NCI-H1092 treated with DMSO at 0.1 percent for 48 hours (cell line): Measurements from ENCODE around the gene SPAG5.
"Not testable (repeated sequence)": the region's sequence is repeated elsewhere in the genome, so short reads cannot be mapped to it uniquely, and the experiment has no call there.

ENCODE experiments used
- DNase-seq: peaks from one replicate; lab custom pipeline; 2025; lab: John Stamatoyannopoulos, UW

SPAG5 gene

GRCh38 chr17:28604031-28604430 is 5.2 kb upstream of the SPAG5 start:
- DNase-seq: not testable (repeated sequence)

GRCh38 chr17:28599311-28600184 is 723 bp upstream of the SPAG5 start:
- DNase-seq: peak; percentile 70

- peak; percentile 33 for DNase-seq
Measured at GRCh38 chr17:28598389-28598788, 436 bp downstream of the SPAG5 start.

- no peak for DNase-seq
Measured at GRCh38 chr17:28597606-28598383, 1.0 kb downstream of the SPAG5 start.

- DNase-seq: no peak
Measured at GRCh38 chr17:28592260-28592659, 6.6 kb downstream of the SPAG5 start.

- no peak for DNase-seq
Measured at GRCh38 chr17:28585851-28586250, 13.0 kb downstream of the SPAG5 start.

GRCh38 chr17:28584434-28584833 is 14.4 kb downstream of the SPAG5 start:
- no peak for DNase-seq

- DNase-seq: no peak
Measured at GRCh38 chr17:28582513-28582912, 16.3 kb downstream of the SPAG5 start.

- no peak for DNase-seq
Measured at GRCh38 chr17:28580959-28581358, 17.9 kb downstream of the SPAG5 start.

GRCh38 chr17:28579526-28579925 is 19.3 kb downstream of the SPAG5 start:
- no peak for DNase-seq

GRCh38 chr17:28578246-28579195 is 20.3 kb downstream of the SPAG5 start:
- no peak for DNase-seq

GRCh38 chr17:28577466-28577824 is 21.4 kb downstream of the SPAG5 start:
- no peak for DNase-seq

GRCh38 chr17:28576758-28577465 is 21.9 kb downstream of the SPAG5 start, which contains the start of gene ALDOC:
TSS of gene ALDOC (minus strand) at chr17:28576895. CDS start at chr17:28575532, 1,363 bp downstream.
- DNase-seq: peak; percentile 56

GRCh38 chr17:28576016-28576415 is 22.8 kb downstream of the SPAG5 start:
- DNase-seq: not testable (repeated sequence)

GRCh38 chr17:28575126-28575795 is 23.6 kb downstream of the SPAG5 start:
- no peak for DNase-seq

GRCh38 chr17:28574526-28574925 is 24.3 kb downstream of the SPAG5 start:
- no peak for DNase-seq

GRCh38 chr17:28573966-28574480 is 24.8 kb downstream of the SPAG5 start:
- no peak for DNase-seq

GRCh38 chr17:28573521-28573920 is 25.3 kb downstream of the SPAG5 start:
- DNase-seq: no peak

- no peak for DNase-seq
Measured at GRCh38 chr17:28573040-28573380, 25.8 kb downstream of the SPAG5 start.

GRCh38 chr17:28572259-28573039 is 26.4 kb downstream of the SPAG5 start:
- DNase-seq: no peak
